Endodermal cell (in vitro differentiated cells): Measurements from ENCODE around the gene DNM3. TPM values are rescaled to one million over a fixed set of nuclear protein-coding genes. Genes with fewer than 3 reads are reported as not detected.
"Not testable (repeated sequence)": the region's sequence is repeated elsewhere in the genome, so short reads cannot be mapped to it uniquely, and the experiment has no call there.

Experiments used
- DNase-seq: peaks from one replicate; pipeline ENCODE4 v3.0.0-alpha.2; 2017
- H3K27ac ChIP-seq: 2 replicates; pipeline ENCODE4 v1.5.1; 2013; ENCODE audit warnings: mild to moderate bottlenecking, low read depth, low read length, moderate library complexity
- H3K27me3 ChIP-seq: 2 replicates; pipeline ENCODE4 v1.6.1; 2013; ENCODE audit warnings: mild to moderate bottlenecking, low read length, moderate library complexity; ENCODE audit not compliant: insufficient read depth, control insufficient read depth, poor library complexity, severe bottlenecking
- H3K36me3 ChIP-seq: 2 replicates; pipeline ENCODE4 v1.7.0; 2013; ENCODE audit warnings: mild to moderate bottlenecking, low read length, moderate library complexity; ENCODE audit not compliant: control insufficient read depth, insufficient read depth
- H3K4me1 ChIP-seq: one replicate; pipeline ENCODE4 v1.7.0; 2013; ENCODE audit warnings: low read length; ENCODE audit not compliant: control insufficient read depth, insufficient read depth
- H3K4me3 ChIP-seq: 2 replicates; pipeline ENCODE4 v1.5.1; 2013; ENCODE audit warnings: mild to moderate bottlenecking, low read length, moderate library complexity
- H3K9ac ChIP-seq: 2 replicates; pipeline ENCODE4 v1.6.1; 2013; ENCODE audit warnings: mild to moderate bottlenecking, low read length, moderate library complexity; ENCODE audit not compliant: poor library complexity, severe bottlenecking; ENCODE audit errors: extremely low read depth
- H3K9me3 ChIP-seq: 2 replicates; pipeline ENCODE4 v1.6.1; 2013; ENCODE audit warnings: mild to moderate bottlenecking, low read length, moderate library complexity; ENCODE audit not compliant: control insufficient read depth
- H3K27ac Mint-ChIP-seq: 2 replicates; pipeline ENCODE4 v1.8.0; 2020; ENCODE audit warnings: mixed read lengths
- H3K27me3 Mint-ChIP-seq: 2 replicates; pipeline ENCODE4 v1.8.0; 2021; ENCODE audit warnings: mild to moderate bottlenecking, mixed read lengths; ENCODE audit not compliant: insufficient read depth
- H3K36me3 Mint-ChIP-seq: 2 replicates; pipeline ENCODE4 v1.8.0; 2020; ENCODE audit warnings: low read depth, mixed read lengths
- H3K4me1 Mint-ChIP-seq: 2 replicates; pipeline ENCODE4 v1.8.0; 2020; ENCODE audit warnings: mixed read lengths
- H3K4me3 Mint-ChIP-seq: 2 replicates; pipeline ENCODE4 v1.8.0; 2020; ENCODE audit warnings: mild to moderate bottlenecking, moderate library complexity, mixed read lengths
- H3K9me3 Mint-ChIP-seq: 2 replicates; pipeline ENCODE4 v1.8.0; 2020; ENCODE audit warnings: mild to moderate bottlenecking, mixed read lengths
- WGBS, 2 experiments: methylation state at CpG; one replicate each; pipeline versions ENCODE4 v1.1.5 to v1.1.7; 2013; ENCODE audit warnings: missing lambda C conversion rate in 2 of 2, mixed read lengths in 1 of 2; ENCODE audit not compliant: insufficient coverage in 1 of 2, insufficient read length in 1 of 2; 5-methylcytosine and 5-hydroxymethylcytosine counted together
- total RNA-seq, 2 donors: library from RNA; stranded (reverse); fragmentation: NEBNext Ultra II Directional in 1 of 2; extraction: Animal tissue kit (Norgen Biotek cat#: 25700) in 1 of 2; gene quantifications; 2 replicates in 1 of 2; 3 replicates in 1 of 2; pipeline ENCODE4 v1.2.1, GENCODE V29; 2021
- TF ChIP-seq, protein P1 (sequence below): fragments of 200-600 bp; sonication (generic); conservative IDR thresholded peaks from 2 replicates; pipeline ENCODE4 v1.5.0; 2021; ENCODE audit warnings: antibody characterized with exemption, mild to moderate bottlenecking

The DNM3 gene
- total RNA-seq, 2 donors from 2014 or later = 0.53 to 1.8 TPM

DNA sequence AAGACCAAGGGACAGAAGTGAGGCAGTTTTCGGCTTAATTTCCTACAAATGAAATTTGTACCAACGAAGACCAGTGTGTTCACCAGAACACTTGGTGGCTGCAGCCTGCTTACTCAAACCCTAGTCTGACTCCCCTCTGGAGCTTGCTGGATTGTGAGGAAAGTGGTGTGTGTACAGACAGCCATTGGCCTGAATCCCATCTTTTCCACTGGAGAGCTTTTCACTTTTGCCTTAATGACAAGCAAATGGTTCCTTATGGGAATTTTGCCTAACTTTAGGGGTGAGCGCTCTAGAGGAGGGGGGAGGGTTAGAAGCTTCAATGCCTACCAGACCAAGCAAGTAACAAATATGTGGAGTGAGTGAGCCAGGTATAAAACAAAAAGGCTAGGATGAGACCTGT is 42.5 kb upstream of the DNM3 start:
- H3K27me3 Mint-ChIP-seq = no peaks in the 10 kb centered on the region
- no peak for DNase-seq
- Histone ChIP-seq H3K27ac (no peak overlapping the region), H3K9me3 (no peaks in the 10 kb centered on the region), H3K4me3 (no peak overlapping the region), H3K9ac (no peak overlapping the region), H3K27me3 (no peaks in the 10 kb centered on the region), H3K4me1 (peaks cover 3% of the 10 kb centered on the region), H3K36me3 (peaks cover 38% of the 10 kb centered on the region)
- H3K4me1 Mint-ChIP-seq = peaks cover 14% of the 10 kb centered on the region
- WGBS, 2 experiments = 96 to 100% methylated on average over 3 of the region's 3 CpGs
- no peaks in the 10 kb centered on the region for H3K9me3 Mint-ChIP-seq
- H3K27ac Mint-ChIP-seq = peak overlapping the region; percentile 31
- no peak overlapping the region for H3K4me3 Mint-ChIP-seq
- TF ChIP-seq, protein P1, sequence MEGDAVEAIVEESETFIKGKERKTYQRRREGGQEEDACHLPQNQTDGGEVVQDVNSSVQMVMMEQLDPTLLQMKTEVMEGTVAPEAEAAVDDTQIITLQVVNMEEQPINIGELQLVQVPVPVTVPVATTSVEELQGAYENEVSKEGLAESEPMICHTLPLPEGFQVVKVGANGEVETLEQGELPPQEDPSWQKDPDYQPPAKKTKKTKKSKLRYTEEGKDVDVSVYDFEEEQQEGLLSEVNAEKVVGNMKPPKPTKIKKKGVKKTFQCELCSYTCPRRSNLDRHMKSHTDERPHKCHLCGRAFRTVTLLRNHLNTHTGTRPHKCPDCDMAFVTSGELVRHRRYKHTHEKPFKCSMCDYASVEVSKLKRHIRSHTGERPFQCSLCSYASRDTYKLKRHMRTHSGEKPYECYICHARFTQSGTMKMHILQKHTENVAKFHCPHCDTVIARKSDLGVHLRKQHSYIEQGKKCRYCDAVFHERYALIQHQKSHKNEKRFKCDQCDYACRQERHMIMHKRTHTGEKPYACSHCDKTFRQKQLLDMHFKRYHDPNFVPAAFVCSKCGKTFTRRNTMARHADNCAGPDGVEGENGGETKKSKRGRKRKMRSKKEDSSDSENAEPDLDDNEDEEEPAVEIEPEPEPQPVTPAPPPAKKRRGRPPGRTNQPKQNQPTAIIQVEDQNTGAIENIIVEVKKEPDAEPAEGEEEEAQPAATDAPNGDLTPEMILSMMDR = no peak
- H3K36me3 Mint-ChIP-seq = peaks cover 38% of the 10 kb centered on the region

- Mint-ChIP-seq H3K4me1 (peaks cover 14% of the 10 kb centered on the region), H3K27me3 (no peaks in the 10 kb centered on the region), H3K4me3 (no peak overlapping the region), H3K9me3 (no peaks in the 10 kb centered on the region), H3K27ac (peak overlapping the region; percentile 31), H3K36me3 (peaks cover 34% of the 10 kb centered on the region)
- TF ChIP-seq, protein P1 = no peak
- no peak overlapping the region for H3K4me3 ChIP-seq
- H3K4me1 ChIP-seq = peaks cover 3% of the 10 kb centered on the region
- H3K36me3 ChIP-seq = peaks cover 34% of the 10 kb centered on the region
- H3K27ac ChIP-seq = no peak overlapping the region
- no peaks in the 10 kb centered on the region for H3K27me3 ChIP-seq
- H3K9ac ChIP-seq = no peak overlapping the region
- no peak for DNase-seq
- no peaks in the 10 kb centered on the region for H3K9me3 ChIP-seq
- 90 to 100% methylated on average over 1 to 4 of the region's 4 CpGs for WGBS, 2 experiments
Measured at GRCh38 chr1:171799166-171799565, 42.1 kb upstream of the DNM3 start.

GRCh38 chr1:171799698-171800097 is 41.6 kb upstream of the DNM3 start:
- Mint-ChIP-seq H3K36me3 (peaks cover 29% of the 10 kb centered on the region), H3K4me1 (peaks cover 14% of the 10 kb centered on the region)
- DNase-seq, H3K9me3 ChIP-seq, H3K4me1 ChIP-seq, H3K9ac ChIP-seq, H3K4me3 ChIP-seq, H3K27ac Mint-ChIP-seq, H3K27me3 Mint-ChIP-seq, H3K9me3 Mint-ChIP-seq, H3K4me3 Mint-ChIP-seq, H3K27me3 ChIP-seq, H3K27ac ChIP-seq: not testable (repeated sequence)
- H3K36me3 ChIP-seq = peaks cover 28% of the 10 kb centered on the region
- WGBS, 2 experiments = 93 to 100% methylated on average over 1 to 2 of the region's 2 CpGs

GRCh38 chr1:171800342-171800741 is 41.0 kb upstream of the DNM3 start:
- Mint-ChIP-seq H3K4me1 (peaks cover 17% of the 10 kb centered on the region), H3K36me3 (peaks cover 25% of the 10 kb centered on the region), H3K27me3 (no peaks in the 10 kb centered on the region), H3K4me3 (no peak overlapping the region), H3K27ac (no peak overlapping the region), H3K9me3 (no peaks in the 10 kb centered on the region)
- Histone ChIP-seq H3K36me3 (peaks cover 23% of the 10 kb centered on the region), H3K9me3 (no peaks in the 10 kb centered on the region), H3K4me3 (no peak overlapping the region), H3K9ac (no peak overlapping the region), H3K27ac (no peak overlapping the region), H3K27me3 (no peaks in the 10 kb centered on the region), H3K4me1 (peaks cover 3% of the 10 kb centered on the region)
- TF ChIP-seq, protein P1 = peak; percentile 55
- no peak for DNase-seq
- 91% methylated on average over 3 of the region's 3 CpGs for WGBS, 2 experiments
